Caco-2 (cell line): ENCODE measurements around the gene COTL1. TPM values are rescaled to one million over a fixed set of nuclear protein-coding genes. Genes with fewer than 3 reads are reported as not detected.
A peak's percentile ranks its signal among the peaks of the same experiment; 100 is the strongest.

Experiments used
- BruUV-seq: library from RNA; stranded (reverse); fragments of 400-500 nt; replicated peaks from 2 replicates; lab custom pipeline; 2021; lab: Mats Ljungman, UMichigan
- CTCF ChIA-PET: fragments of 300-600 bp; sonication (Branson Sonifier 250); formaldehyde crosslinking; loops from one replicate; lab custom pipeline; 2022; ENCODE audit warnings: antibody characterized with exemption; lab: Charles Lee
- POLR2A ChIA-PET: fragments of 300-600 bp; sonication (Branson Sonifier 250); formaldehyde crosslinking; loops from one replicate; lab custom pipeline; 2022; ENCODE audit warnings: antibody characterized with exemption; lab: Charles Lee
- DNase-seq, 2 experiments: peaks; one replicate each; pipeline versions ENCODE4 v3.0.0 to v3.0.0-alpha.2; 2020 to 2022
- H3K27me3 ChIP-seq: replicated peaks from 2 replicates; pipeline ENCODE4 v1.6.0; 2011; ENCODE audit warnings: low read length; ENCODE audit not compliant: control insufficient read depth, insufficient read depth
- H3K36me3 ChIP-seq: 2 replicates; pipeline ENCODE4 v1.5.1; 2011; ENCODE audit warnings: low read length; ENCODE audit not compliant: control insufficient read depth, insufficient read depth
- H3K4me1 ChIP-seq: fragments of 250-450 bp; sonication (Bioruptor Pico); 2 replicates; pipeline ENCODE4 v1.5.1; 2020; ENCODE audit warnings: mild to moderate bottlenecking
- H3K4me3 ChIP-seq: 2 replicates; pipeline ENCODE4 v1.5.1; 2011; ENCODE audit warnings: low read depth, mild to moderate bottlenecking, control low read depth, low read length
- H3K9me3 ChIP-seq: fragments of 250-450 bp; sonication (Bioruptor Pico); 2 replicates; pipeline ENCODE4 v1.5.1; 2020; ENCODE audit warnings: mild to moderate bottlenecking, moderate library complexity
- H3K27ac Mint-ChIP-seq: one replicate; pipeline ENCODE4 v1.8.0; 2022; ENCODE audit warnings: mixed read lengths; ENCODE audit not compliant: unreplicated experiment
- H3K27me3 Mint-ChIP-seq: one replicate; pipeline ENCODE4 v1.8.0; 2022; ENCODE audit warnings: mixed read lengths; ENCODE audit not compliant: insufficient read depth, unreplicated experiment
- H3K36me3 Mint-ChIP-seq: one replicate; pipeline ENCODE4 v1.8.0; 2022; ENCODE audit warnings: mild to moderate bottlenecking, mixed read lengths; ENCODE audit not compliant: insufficient read depth, unreplicated experiment
- H3K4me1 Mint-ChIP-seq: one replicate; pipeline ENCODE4 v1.8.0; 2022; ENCODE audit warnings: low read depth, mixed read lengths; ENCODE audit not compliant: unreplicated experiment
- H3K4me3 Mint-ChIP-seq: one replicate; pipeline ENCODE4 v1.8.0; 2022; ENCODE audit warnings: mild to moderate bottlenecking, moderate library complexity, mixed read lengths; ENCODE audit not compliant: unreplicated experiment
- H3K9me3 Mint-ChIP-seq: one replicate; pipeline ENCODE4 v1.8.0; 2022; ENCODE audit warnings: mixed read lengths; ENCODE audit not compliant: unreplicated experiment
- CTCF ChIP-seq, 2 experiments: fragments of 200-600 bp in 1 of 2; IDR thresholded peaks; 1 replicate in 1 of 2; 2 replicates in 1 of 2; pipeline versions ENCODE4 v1.5.1 to v1.8.0; 2011 to 2022; ENCODE audit warnings: antibody characterized with exemption in 1 of 2, control low read depth in 1 of 2, inconsistent platforms in 1 of 2, low read depth in 1 of 2, low read length in 1 of 2, mild to moderate bottlenecking in 1 of 2, moderate library complexity in 1 of 2; ENCODE audit not compliant: insufficient read depth in 1 of 2, severe bottlenecking in 1 of 2, unreplicated experiment in 1 of 2
- intact Hi-C: fragments of 100-400 bp; cut with micrococcal nuclease; formaldehyde crosslinking; loops from one replicate; pipeline ENCODE4 v1.10.0; 2022; ENCODE audit not compliant: unreplicated experiment
- total RNA-seq: library from RNA; stranded (reverse); gene quantifications from 2 replicates; pipeline ENCODE4 v1.2.3, GENCODE V29; 2022

Gene COTL1
- total RNA-seq, 1 experiment from 2014 or later = 434 TPM

DNA sequence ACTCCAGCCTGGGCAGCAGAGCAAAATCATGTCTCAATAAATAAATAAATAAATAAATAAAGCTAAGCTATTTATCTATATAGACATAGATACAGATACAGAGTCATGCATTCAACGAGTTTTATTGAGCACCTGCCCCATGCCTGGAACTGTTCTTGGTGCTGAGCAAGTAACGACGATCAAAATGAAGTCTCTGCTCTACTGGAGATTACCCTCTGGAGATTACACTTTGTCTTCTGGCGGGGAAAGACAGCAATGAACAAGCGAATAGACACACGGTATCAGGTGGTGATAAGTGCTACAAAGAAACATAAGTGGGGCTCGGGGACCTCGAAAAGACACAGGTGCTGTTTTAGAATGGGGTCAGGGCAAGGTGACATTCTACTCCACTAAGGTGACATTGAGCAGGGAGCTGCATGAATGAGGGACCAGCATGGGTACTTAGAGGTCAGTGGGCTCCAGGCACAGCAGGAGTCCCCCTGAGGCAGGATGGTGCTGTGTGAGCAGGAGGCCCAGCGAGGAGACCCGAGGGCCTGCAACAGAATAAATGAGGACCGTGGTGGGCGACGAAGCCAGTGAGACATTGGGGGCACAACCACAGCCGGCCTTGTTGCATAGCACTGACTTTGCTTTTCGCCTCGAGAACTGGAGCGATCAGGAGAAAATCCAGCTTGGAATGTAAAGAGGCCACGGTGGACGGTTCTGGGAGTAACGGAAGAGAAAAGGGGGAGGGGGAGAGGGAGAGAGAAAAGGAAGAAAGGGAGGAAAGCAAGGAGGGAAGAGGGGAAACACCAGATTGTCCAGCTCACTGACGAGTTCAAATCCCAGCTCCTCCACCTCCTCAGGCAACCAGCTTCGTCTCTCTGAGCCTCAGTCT is 71.0 kb downstream of the COTL1 start:
- Mint-ChIP-seq H3K27me3 (no peaks in the 10 kb centered on the region), H3K36me3 (peaks cover 9% of the 10 kb centered on the region), H3K9me3 (no peaks in the 10 kb centered on the region), H3K27ac (peak overlapping the region; percentile 29), H3K4me1 (peaks cover 42% of the 10 kb centered on the region), H3K4me3 (no peak overlapping the region)
- Histone ChIP-seq H3K36me3 (no peaks in the 10 kb centered on the region), H3K9me3 (no peaks in the 10 kb centered on the region), H3K4me1 (peaks cover 21% of the 10 kb centered on the region), H3K4me3 (no peak overlapping the region), H3K27me3 (no peaks in the 10 kb centered on the region)
- ChIA-PET CTCF (no interaction called here), POLR2A (interaction anchor here (0.6 to 0.7 kb wide), 2 partner anchors 14 to 544 kb away, joined by 3 to 4 read pairs; no protein-coding TSS in a partner anchor)
- no peak for DNase-seq
- intact Hi-C loops = no loop called here
- BruUV-seq = no TSS peak
- TF ChIP-seq CTCF (IDR thresholded peaks at IDR 0.05; ENCODE audit: insufficient read depth in 1 of 2, low read depth in 1 of 2, low read length in 1 of 2, severe bottlenecking in 1 of 2, unreplicated experiment in 1 of 2) = no peak

DNA sequence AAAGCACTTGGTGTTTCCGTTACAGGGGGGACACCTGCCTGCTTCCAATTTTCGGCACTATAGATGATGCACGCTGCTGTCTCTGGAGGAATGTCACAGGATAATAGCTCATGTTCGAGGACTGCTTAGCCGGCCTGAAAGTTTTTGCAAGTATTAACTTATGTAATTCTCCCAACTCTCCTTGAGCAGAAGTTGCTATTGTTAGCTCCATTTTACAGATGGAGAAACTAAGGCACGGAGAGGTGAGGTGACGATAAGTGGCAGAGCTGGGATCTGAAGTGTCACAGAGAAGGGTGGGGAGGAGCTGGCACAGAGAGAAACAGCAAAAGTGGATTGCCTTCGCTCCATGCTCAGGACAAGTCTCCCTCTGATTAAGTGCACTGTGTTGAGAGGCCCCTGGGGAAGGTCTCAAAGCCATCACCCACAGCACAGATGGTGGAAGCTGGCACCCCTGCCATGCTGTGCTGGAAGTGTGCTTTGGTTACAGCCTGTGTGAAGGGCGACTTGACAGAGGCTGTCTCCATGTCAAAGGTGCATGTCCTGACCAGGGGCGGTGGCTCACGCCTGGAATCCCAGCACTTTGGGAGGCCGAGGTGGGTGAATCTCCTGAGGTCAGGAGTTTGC is 72.7 kb downstream of the COTL1 start:
- no TSS peak for BruUV-seq
- no peaks in the 10 kb centered on the region for H3K9me3 ChIP-seq
- no peaks in the 10 kb centered on the region for H3K9me3 Mint-ChIP-seq
- POLR2A ChIA-PET = no interaction called here
- no peak overlapping the region for H3K4me3 ChIP-seq
- no peaks in the 10 kb centered on the region for H3K27me3 Mint-ChIP-seq
- no peak overlapping the region for H3K27ac Mint-ChIP-seq
- peaks cover 38% of the 10 kb centered on the region for H3K4me1 ChIP-seq
- CTCF ChIA-PET = interaction anchor here (0.9 kb wide), 1 partner anchor 14 kb away, joined by 3 read pairs; no protein-coding TSS in a partner anchor
- no peak for TF ChIP-seq CTCF (IDR thresholded peaks at IDR 0.05; ENCODE audit: insufficient read depth in 1 of 2, low read depth in 1 of 2, low read length in 1 of 2, severe bottlenecking in 1 of 2, unreplicated experiment in 1 of 2)
- peaks cover 9% of the 10 kb centered on the region for H3K36me3 Mint-ChIP-seq
- no peak for DNase-seq
- H3K27me3 ChIP-seq = no peaks in the 10 kb centered on the region
- peaks cover 39% of the 10 kb centered on the region for H3K4me1 Mint-ChIP-seq
- intact Hi-C loops = no loop called here
- no peaks in the 10 kb centered on the region for H3K36me3 ChIP-seq
- H3K4me3 Mint-ChIP-seq = no peak overlapping the region

DNA sequence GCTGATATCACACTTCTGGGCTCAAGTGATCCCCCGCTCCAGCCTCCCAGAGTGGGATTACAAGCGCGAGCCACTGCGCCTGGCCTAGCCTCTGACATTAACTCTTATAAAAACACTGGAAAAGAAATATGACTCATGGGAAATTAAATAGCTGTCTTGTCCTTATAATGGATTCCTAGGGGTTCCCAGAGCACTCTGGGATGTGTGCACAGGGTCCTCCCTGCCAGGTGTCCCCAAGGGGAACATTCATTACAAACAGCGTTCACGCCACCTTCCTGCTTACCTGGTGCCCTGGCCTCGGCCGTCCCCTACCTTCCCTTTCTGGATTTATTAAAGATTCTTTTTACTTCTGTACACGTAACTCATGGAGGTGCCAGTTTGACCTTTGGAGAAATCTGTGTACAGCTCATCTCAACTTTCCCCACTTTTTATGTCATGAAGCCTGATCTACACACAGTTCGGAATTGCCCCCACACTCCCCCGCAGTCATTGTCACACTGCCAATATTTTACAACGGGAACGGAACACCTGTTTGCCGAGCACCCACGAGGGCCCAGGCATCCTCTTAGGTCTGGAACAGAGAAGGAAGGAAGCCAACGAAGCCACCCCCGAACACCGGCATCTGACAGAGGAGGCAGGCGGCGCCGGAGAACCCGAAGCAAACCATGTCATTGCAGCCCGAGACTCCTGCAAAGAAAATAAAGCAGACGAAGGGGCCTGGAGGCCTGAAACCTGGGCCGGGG is 73.7 kb downstream of the COTL1 start:
- POLR2A ChIA-PET = interaction anchor here (0.6 kb wide), 1 partner anchor 21 kb away, joined by 4 read pairs; no protein-coding TSS in a partner anchor
- no peaks in the 10 kb centered on the region for H3K27me3 ChIP-seq
- peak overlapping the region; percentile 13 for H3K27ac Mint-ChIP-seq
- intact Hi-C loops = no loop called here
- H3K9me3 Mint-ChIP-seq = no peaks in the 10 kb centered on the region
- no peak overlapping the region for H3K4me3 ChIP-seq
- H3K9me3 ChIP-seq = no peaks in the 10 kb centered on the region
- H3K4me1 ChIP-seq = peaks cover 48% of the 10 kb centered on the region
- H3K27me3 Mint-ChIP-seq = no peaks in the 10 kb centered on the region
- no peaks in the 10 kb centered on the region for H3K36me3 ChIP-seq
- H3K4me1 Mint-ChIP-seq = peaks cover 38% of the 10 kb centered on the region
- no peak for TF ChIP-seq CTCF (IDR thresholded peaks at IDR 0.05; ENCODE audit: insufficient read depth in 1 of 2, low read depth in 1 of 2, low read length in 1 of 2, severe bottlenecking in 1 of 2, unreplicated experiment in 1 of 2)
- H3K36me3 Mint-ChIP-seq = peaks cover 9% of the 10 kb centered on the region
- no peak for DNase-seq
- CTCF ChIA-PET = no interaction called here
- no TSS peak for BruUV-seq
- no peak overlapping the region for H3K4me3 Mint-ChIP-seq
